Nephron (organoid): ENCODE measurements around the gene FAM83D.
A peak's percentile ranks its signal among the peaks of the same experiment; 100 is the strongest.

Experiments used
- H3K27ac Mint-ChIP-seq, 3 experiments: 2 replicates each; pipeline ENCODE4 v1.8.0; 2020; ENCODE audit warnings: mixed read lengths in 3 of 3, mild to moderate bottlenecking in 2 of 3, moderate library complexity in 1 of 3
- H3K27me3 Mint-ChIP-seq: 2 replicates; pipeline ENCODE4 v1.8.0; 2021; ENCODE audit warnings: low read depth, mild to moderate bottlenecking, moderate library complexity, mixed read lengths
- H3K36me3 Mint-ChIP-seq: 2 replicates; pipeline ENCODE4 v1.8.0; 2020; ENCODE audit warnings: low read depth, mixed read lengths
- H3K4me1 Mint-ChIP-seq: 2 replicates; pipeline ENCODE4 v1.8.0; 2020; ENCODE audit warnings: mixed read lengths
- H3K4me3 Mint-ChIP-seq, 3 experiments: 2 replicates each; pipeline ENCODE4 v1.8.0; 2020; ENCODE audit warnings: mild to moderate bottlenecking in 3 of 3, mixed read lengths in 3 of 3, moderate library complexity in 2 of 3
- H3K9me3 Mint-ChIP-seq: 2 replicates; pipeline ENCODE4 v1.8.0; 2020; ENCODE audit warnings: mixed read lengths
- CTCF ChIP-seq, 3 experiments: fragments of 200-600 bp; sonication (generic); IDR thresholded peaks; one replicate each; pipeline ENCODE4 v1.5.0; 2021; ENCODE audit warnings: antibody characterized with exemption in 3 of 3; ENCODE audit not compliant: unreplicated experiment in 3 of 3

Gene FAM83D

GRCh38 chr20:38926934-38927616 lies 858 bp downstream of the FAM83D start:
- peak overlapping the region; percentile 89 to 94 (median 92) for H3K4me3 Mint-ChIP-seq
- no peak for TF ChIP-seq CTCF (IDR thresholded peaks at IDR 0.05; ENCODE audit: unreplicated experiment in 3 of 3)
- no peaks in the 10 kb centered on the region for H3K36me3 Mint-ChIP-seq
- H3K9me3 Mint-ChIP-seq: no peaks in the 10 kb centered on the region
- no peak overlapping the region for H3K27ac Mint-ChIP-seq
- peaks cover 22% of the 10 kb centered on the region for H3K4me1 Mint-ChIP-seq
- peaks cover 16% of the 10 kb centered on the region for H3K27me3 Mint-ChIP-seq

GRCh38 chr20:38927902-38928578 lies 1.8 kb downstream of the FAM83D start:
- no peaks in the 10 kb centered on the region for H3K36me3 Mint-ChIP-seq
- no peaks in the 10 kb centered on the region for H3K9me3 Mint-ChIP-seq
- H3K27ac Mint-ChIP-seq: no peak overlapping the region
- H3K4me1 Mint-ChIP-seq: peaks cover 22% of the 10 kb centered on the region
- no peak for TF ChIP-seq CTCF (IDR thresholded peaks at IDR 0.05; ENCODE audit: unreplicated experiment in 3 of 3)
- peaks cover 8% of the 10 kb centered on the region for H3K27me3 Mint-ChIP-seq
- peak overlapping the region; percentile 89 to 94 (median 92) for H3K4me3 Mint-ChIP-seq

- H3K27ac Mint-ChIP-seq: no peak overlapping the region
- no peak for TF ChIP-seq CTCF (IDR thresholded peaks at IDR 0.05; ENCODE audit: unreplicated experiment in 3 of 3)
- no peaks in the 10 kb centered on the region for H3K9me3 Mint-ChIP-seq
- peaks cover 22% of the 10 kb centered on the region for H3K4me1 Mint-ChIP-seq
- H3K4me3 Mint-ChIP-seq: peak overlapping the region in 2 of 3 experiments; percentile 36 to 57
- peaks cover 4% of the 10 kb centered on the region for H3K27me3 Mint-ChIP-seq
- H3K36me3 Mint-ChIP-seq: no peaks in the 10 kb centered on the region
These were observed 4.0 kb downstream of the FAM83D start for GRCh38 chr20:38930242-38930569.

- H3K4me3 Mint-ChIP-seq: no peak overlapping the region
- no peaks in the 10 kb centered on the region for H3K36me3 Mint-ChIP-seq
- no peaks in the 10 kb centered on the region for H3K9me3 Mint-ChIP-seq
- no peak overlapping the region for H3K27ac Mint-ChIP-seq
- H3K4me1 Mint-ChIP-seq: peaks cover 21% of the 10 kb centered on the region
- peaks cover 4% of the 10 kb centered on the region for H3K27me3 Mint-ChIP-seq
- TF ChIP-seq CTCF (IDR thresholded peaks at IDR 0.05; ENCODE audit: unreplicated experiment in 3 of 3): no peak
These were observed 5.8 kb downstream of the FAM83D start for GRCh38 chr20:38931984-38932383.

GRCh38 chr20:38932457-38933120 lies 6.4 kb downstream of the FAM83D start:
- no peaks in the 10 kb centered on the region for H3K36me3 Mint-ChIP-seq
- H3K27ac Mint-ChIP-seq: no peak overlapping the region
- no peaks in the 10 kb centered on the region for H3K9me3 Mint-ChIP-seq
- no peak overlapping the region for H3K4me3 Mint-ChIP-seq
- peaks cover 4% of the 10 kb centered on the region for H3K27me3 Mint-ChIP-seq
- H3K4me1 Mint-ChIP-seq: peaks cover 18% of the 10 kb centered on the region
- no peak for TF ChIP-seq CTCF (IDR thresholded peaks at IDR 0.05; ENCODE audit: unreplicated experiment in 3 of 3)
